Vagina (tissue), 2 donors: ENCODE results near the gene SLU7.

Source experiments
- POLR2AphosphoS5 ChIP-seq, 2 donors: sonication (generic); formaldehyde crosslinking; IDR thresholded peaks; one replicate each; pipeline ENCODE4 v1.9.0; 2017; ENCODE audit warnings: antibody characterized with exemption in 2 of 2, mild to moderate bottlenecking in 2 of 2, low read depth in 1 of 2; ENCODE audit not compliant: insufficient read depth in 1 of 2
- TF ChIP-seq, protein P1 (sequence below), 3 experiments: fragments of 450-650 bp in 2 of 3; fragments of 200-600 bp in 1 of 3; sonication (generic) in 1 of 3; IDR thresholded peaks; one replicate each; pipeline ENCODE4 v1.5.1; 2017 to 2019; ENCODE audit warnings: antibody characterized with exemption in 3 of 3, mild to moderate bottlenecking in 2 of 3, moderate library complexity in 2 of 3

DNA sequence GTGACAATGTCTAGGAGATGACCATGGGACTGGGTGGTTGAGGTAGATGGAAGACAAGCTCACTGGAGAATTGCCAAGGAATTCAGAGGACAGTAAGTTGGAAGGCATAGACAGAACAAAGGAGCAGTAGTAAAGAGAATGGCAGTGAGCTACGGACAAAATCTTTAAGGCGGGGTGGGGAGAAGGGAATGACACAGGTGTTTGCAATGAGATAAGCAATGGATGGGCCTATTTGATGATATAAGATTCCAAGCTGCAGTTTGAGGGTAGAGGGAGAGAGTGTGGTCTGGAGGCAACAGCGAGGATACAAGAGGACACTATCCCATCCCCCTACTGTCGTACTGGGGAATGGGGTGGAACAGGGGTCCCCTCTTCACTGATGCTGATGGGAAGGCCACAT lies 17.1 kb upstream of the SLU7 start:
- TF ChIP-seq, protein P1, sequence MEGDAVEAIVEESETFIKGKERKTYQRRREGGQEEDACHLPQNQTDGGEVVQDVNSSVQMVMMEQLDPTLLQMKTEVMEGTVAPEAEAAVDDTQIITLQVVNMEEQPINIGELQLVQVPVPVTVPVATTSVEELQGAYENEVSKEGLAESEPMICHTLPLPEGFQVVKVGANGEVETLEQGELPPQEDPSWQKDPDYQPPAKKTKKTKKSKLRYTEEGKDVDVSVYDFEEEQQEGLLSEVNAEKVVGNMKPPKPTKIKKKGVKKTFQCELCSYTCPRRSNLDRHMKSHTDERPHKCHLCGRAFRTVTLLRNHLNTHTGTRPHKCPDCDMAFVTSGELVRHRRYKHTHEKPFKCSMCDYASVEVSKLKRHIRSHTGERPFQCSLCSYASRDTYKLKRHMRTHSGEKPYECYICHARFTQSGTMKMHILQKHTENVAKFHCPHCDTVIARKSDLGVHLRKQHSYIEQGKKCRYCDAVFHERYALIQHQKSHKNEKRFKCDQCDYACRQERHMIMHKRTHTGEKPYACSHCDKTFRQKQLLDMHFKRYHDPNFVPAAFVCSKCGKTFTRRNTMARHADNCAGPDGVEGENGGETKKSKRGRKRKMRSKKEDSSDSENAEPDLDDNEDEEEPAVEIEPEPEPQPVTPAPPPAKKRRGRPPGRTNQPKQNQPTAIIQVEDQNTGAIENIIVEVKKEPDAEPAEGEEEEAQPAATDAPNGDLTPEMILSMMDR (IDR thresholded peaks at IDR 0.05), result no peak
- no peak for TF ChIP-seq POLR2AphosphoS5 (IDR thresholded peaks at IDR 0.05; ENCODE audit: insufficient read depth in 1 of 2, low read depth in 1 of 2)
